KOPT-K1 (cell line): ENCODE measurements around the gene LHPP.

Experiments used
- H3K27ac ChIP-seq: fragments of 200-600 bp; sonication (generic); 2 replicates; pipeline ENCODE4 v1.5.1; 2016; ENCODE audit warnings: antibody characterized with exemption, mild to moderate bottlenecking, low read depth, low read length; ENCODE audit not compliant: poor library complexity, severe bottlenecking
- H3K36me3 ChIP-seq: fragments of 200-600 bp; sonication (generic); 2 replicates; pipeline ENCODE4 v1.5.1; 2017; ENCODE audit warnings: antibody characterized with exemption, mild to moderate bottlenecking, low read length, moderate library complexity; ENCODE audit not compliant: insufficient read depth
- H3K9me3 ChIP-seq: fragments of 200-600 bp; sonication (generic); 2 replicates; pipeline ENCODE4 v1.5.1; 2017; ENCODE audit warnings: antibody characterized with exemption, low read length, mild to moderate bottlenecking; ENCODE audit not compliant: insufficient read depth, poor library complexity, severe bottlenecking

The LHPP gene

DNA sequence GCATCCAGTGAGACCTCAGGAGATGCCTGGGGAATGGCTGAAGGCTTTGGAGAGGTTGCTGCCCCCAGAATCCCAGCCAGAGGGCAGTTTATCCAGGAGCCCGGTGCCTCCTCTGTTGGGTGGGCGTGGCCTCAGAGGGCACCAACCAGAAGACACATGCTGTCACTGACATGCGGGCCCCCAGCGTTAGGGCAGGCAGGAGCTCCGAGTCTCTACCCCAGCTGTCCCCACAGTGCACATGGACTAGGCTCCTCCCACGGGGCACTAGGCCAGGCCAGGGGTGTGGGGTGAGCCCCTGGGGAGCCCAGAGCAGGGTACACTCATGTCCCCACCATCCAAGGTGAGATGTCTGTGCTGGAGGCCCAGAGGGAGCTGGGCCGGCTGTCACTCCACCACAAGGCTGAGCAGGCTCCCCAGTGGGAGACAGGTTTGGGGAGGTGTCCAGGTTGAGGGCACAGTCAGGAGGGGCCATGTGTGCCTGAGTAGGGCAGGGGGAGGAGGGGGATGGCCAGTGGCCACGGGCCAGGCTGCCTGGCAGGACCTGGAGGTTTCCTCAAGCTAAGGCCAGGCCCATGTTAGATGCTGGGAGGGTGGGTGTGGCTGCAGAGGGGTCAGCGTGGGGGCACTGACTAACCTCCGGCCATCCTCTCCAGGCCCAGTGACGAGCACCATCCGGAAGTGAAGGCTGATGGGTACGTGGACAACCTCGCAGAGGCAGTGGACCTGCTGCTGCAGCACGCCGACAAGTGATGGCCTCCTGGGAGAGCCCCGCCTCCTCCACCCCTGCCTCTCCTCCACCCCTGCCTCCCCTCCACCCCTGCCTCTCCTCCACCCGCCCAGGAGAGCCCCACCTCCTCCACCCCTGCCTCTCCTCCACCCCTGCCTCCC, 151.2 kb downstream of the LHPP start:
- Histone ChIP-seq H3K36me3 (peaks cover 7% of the 10 kb centered on the region; the same call in 1 of the 2 replicates), H3K9me3 (no peaks in the 10 kb centered on the region), H3K27ac (peak overlapping the region; percentile 89)

DNA sequence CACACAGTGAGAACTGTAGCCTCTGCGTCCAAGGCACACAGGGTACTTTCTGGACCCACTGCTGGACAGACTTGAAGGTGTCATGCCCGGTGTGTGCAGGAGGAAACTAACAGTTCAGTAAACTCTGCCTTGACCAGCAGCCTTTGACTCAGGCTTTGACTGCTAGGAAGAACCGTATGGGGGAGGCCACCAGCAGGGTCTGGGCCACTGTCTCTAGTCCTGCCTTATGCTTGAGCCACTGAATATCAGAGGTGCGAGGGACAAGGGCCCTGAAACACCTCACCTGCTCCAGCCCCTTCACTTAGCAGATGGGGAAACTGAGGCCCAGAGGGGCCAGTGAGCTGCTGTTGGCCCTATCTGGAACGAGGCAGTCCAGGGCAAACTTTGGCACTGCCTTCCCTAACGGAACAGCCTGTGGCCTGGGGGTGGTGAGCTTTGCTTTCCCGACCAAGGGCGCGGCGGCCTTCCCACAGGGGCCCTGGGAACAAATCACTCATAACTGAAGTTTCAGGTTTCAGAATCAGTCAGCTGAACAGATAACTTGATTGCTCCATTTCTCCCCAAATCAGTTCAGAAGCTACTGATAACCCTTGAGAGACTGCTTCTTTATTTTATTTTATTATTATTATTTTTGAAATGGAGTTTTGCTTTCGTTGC, 152.5 kb downstream of the LHPP start:
- Histone ChIP-seq H3K27ac (peak overlapping the region; percentile 39), H3K9me3 (no peaks in the 10 kb centered on the region), H3K36me3 (peaks cover 7% of the 10 kb centered on the region; the same call in 1 of the 2 replicates)

DNA sequence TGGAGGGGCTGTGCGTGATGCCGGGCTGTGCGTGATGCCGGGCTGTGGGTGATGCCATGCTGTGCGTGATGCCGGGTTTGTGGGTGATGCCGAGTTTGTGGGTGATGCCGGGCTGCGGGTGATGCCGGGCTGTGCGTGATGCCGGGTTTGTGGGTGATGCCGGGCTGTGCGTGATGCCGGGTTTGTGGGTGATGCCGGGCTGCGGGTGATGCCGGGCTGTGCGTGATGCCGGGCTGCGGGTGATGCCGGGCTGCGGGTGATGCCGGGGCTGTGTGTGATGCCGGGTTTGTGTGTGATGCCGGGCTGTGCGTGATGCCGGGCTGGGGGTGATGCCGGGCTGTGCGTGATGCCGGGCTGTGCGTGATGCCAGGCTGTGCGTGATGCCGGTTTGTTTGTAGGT, 153.6 kb downstream of the LHPP start:
- Histone ChIP-seq H3K27ac (no peak overlapping the region), H3K36me3 (peaks cover 7% of the 10 kb centered on the region; the same call in 1 of the 2 replicates), H3K9me3 (no peaks in the 10 kb centered on the region)

DNA sequence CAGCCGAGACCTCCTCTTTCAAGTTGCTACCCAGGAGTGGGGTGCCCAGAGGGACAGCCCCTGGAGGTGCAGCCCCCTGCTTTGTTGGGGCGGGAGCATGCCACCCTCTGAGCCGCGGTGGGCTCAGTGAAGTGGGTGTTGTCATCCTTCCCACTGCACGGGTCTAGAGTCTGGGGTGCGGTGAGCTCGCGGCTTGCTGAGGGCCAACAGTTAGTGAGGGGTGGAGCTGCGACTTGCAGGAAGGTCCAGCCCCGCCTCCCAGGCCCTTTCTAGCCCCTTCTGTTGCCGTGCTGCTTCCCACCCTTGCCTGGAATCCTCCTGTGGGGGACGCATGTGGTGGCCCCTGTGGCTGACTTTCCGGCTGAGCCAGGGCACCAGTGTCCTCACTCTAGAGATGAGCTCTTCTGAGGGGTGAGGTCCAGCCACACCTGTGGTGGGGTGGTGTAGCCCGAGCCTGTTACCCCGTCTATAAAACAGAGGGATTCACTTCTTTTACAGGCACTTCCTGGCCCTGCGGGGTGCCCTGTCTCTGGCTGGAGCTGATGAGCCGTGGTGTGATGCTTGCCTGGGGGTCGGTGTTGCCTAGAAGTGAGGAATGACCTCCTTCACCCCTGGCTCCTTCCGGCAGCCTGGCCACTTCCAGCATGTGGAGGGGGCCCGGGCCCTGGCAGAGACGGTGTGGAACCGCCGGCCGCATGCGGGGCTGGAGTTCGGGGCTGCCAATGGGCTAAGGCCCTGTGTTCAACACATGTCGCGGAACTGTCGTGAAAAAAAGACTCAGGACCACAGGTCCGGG, 154.6 kb downstream of the LHPP start:
- H3K9me3 ChIP-seq = no peaks in the 10 kb centered on the region
- peaks cover 7% of the 10 kb centered on the region; the same call in 1 of the 2 replicates for H3K36me3 ChIP-seq
- H3K27ac ChIP-seq = peak overlapping the region; percentile 99

DNA sequence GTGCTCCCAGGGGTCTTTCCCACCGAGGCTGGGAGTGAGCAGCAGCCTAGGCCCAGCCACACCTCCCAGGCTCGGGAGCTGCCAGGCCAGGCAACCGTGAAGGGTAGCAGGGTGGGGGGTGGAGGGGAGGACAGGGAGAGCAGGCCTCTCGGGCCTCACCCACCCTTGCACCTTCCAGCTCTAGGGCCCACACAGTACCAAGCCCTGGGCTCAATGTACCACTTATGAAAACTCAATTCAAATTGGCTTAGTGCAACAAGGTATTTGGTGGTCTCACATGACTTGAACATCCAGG, 155.2 kb downstream of the LHPP start:
- no peaks in the 10 kb centered on the region for H3K9me3 ChIP-seq
- H3K27ac ChIP-seq = peak overlapping the region; percentile 99
- H3K36me3 ChIP-seq = peaks cover 8% of the 10 kb centered on the region; the same call in 1 of the 2 replicates

DNA sequence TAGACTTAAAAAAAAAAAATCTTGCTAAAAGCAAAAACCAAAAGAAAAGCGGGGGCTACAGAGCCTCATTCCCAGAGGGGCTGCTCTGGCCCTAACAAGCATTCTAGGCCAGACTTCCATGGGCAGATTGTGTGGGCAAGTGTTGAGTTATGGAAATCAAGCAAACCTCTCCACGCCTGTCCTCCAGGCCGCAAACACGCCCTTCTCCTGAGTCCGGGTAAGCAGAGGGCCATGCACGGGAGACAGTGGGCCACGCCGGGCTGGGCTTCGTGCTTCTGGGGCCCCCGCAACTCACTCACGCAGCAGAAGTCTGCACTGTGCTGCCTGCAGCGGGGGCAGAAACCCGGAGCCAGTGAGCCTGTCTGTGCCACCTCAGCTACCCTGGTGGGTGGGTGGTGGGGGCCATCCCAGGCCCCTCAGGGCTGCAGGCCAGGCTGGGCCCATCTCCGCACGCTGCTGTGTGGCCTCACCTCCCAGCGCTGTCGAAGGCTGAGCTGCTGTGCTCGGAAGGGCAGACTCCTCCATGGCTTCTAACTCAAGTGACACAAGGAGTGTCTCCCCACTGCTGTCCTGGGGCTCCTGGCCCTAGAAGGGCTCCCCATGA, 156.9 kb downstream of the LHPP start:
- Histone ChIP-seq H3K9me3 (no peaks in the 10 kb centered on the region), H3K27ac (peak overlapping the region; percentile 99), H3K36me3 (peaks cover 23% of the 10 kb centered on the region; the same call in 1 of the 2 replicates)

DNA sequence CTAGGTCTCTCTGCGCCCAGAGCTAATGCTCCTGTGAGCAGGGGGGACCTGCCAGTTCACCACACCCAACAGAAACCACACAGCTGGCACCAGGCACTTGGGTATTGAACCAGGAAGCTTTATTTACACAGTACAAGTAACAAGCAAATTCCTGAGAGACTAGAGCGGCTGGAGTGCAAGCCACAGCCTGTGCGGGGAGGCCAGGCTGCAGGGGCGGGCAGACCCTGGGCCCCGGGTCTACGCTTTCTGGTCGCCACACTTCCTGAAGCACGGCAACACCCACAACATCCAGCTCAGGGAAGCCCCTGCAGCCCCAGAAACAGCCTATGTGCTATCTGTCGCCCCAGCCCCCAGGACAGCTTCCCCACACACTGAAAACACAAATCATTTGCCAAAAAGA, 157.6 kb downstream of the LHPP start:
- H3K9me3 ChIP-seq = no peaks in the 10 kb centered on the region
- peak overlapping the region; percentile 99 for H3K27ac ChIP-seq
- peaks cover 23% of the 10 kb centered on the region; the same call in 1 of the 2 replicates for H3K36me3 ChIP-seq

DNA sequence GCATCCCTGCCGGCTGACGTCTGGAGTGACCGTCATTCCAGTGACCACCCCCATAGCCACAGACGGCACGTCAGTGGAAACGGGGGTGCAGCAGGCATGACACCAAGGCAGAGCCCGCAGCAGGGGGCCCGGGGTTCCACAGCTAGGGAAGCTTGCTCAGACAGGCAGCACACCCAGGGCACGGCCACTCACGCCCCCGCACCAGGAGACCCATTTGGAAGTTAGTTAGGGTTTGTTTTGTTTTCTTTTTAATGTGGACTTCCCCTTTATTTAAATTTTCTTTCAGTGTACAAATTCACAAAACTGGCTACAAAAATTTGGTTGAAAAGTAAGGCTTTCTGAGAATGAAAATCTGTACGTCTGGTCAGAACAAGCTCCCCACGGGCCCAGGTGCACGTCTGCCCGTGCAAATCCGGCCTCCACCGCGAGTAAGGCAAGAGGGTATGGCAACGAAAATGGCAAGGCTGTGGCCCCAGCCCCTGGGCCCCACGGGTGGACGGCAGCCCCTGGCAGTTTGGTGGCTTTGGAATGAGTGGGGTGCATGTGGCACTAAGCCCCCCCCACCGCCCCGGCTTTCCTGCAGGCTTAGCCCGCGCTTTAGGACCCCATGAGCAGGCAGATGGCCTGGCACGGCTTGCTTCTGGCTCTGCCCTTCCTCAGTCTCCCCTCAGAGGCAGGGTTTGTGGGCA, 158.3 kb downstream of the LHPP start:
- Histone ChIP-seq H3K27ac (peak overlapping the region; percentile 99), H3K9me3 (no peaks in the 10 kb centered on the region)

DNA sequence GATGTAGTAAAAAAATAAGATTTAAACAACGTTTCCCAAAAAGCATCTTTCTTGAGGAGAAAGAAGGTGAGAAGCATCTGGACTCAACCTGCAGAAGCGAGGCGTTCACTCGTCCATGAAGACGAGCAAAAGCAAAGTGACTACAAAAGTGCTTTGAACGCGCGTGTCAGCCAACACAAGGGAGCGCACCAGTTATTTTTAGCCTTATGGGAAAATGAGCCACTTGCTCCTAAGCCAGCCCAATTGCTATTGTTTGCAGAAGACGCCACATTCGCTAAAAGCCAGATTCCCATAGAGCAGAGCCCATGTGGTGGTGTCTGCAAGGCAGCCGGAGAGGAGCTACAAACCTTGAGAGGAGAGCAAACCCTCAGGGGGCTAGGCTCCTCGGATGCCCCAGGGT, 160.0 kb downstream of the LHPP start:
- Histone ChIP-seq H3K9me3 (no peaks in the 10 kb centered on the region), H3K36me3 (peaks cover 23% of the 10 kb centered on the region; the same call in 1 of the 2 replicates), H3K27ac (peak overlapping the region; percentile 99)

More for the DNA sequence above, 158.3 kb downstream of the LHPP start:
- peaks cover 23% of the 10 kb centered on the region; the same call in 1 of the 2 replicates for H3K36me3 ChIP-seq

DNA sequence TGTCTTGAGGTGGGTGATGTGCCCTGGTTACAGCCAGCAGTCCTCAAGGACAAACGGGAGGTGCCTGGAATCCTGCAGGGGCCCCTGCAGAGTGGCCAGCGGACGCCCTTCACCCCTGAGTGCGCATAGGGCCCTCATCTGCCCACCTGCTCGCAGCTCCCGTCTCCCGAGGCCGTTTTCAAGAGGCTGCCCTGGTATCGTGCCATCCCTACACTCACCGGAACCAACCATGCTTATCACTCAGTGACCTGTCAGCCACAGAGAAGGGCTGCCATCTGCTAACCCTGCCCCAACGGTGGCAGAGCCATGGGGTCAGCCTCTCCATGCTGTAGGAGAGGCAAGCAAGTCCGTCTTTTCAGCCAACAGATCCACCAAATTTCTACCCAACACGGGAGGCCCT, 160.5 kb downstream of the LHPP start:
- Histone ChIP-seq H3K36me3 (peaks cover 19% of the 10 kb centered on the region; the same call in 1 of the 2 replicates), H3K9me3 (no peaks in the 10 kb centered on the region), H3K27ac (peak overlapping the region; percentile 99)

DNA sequence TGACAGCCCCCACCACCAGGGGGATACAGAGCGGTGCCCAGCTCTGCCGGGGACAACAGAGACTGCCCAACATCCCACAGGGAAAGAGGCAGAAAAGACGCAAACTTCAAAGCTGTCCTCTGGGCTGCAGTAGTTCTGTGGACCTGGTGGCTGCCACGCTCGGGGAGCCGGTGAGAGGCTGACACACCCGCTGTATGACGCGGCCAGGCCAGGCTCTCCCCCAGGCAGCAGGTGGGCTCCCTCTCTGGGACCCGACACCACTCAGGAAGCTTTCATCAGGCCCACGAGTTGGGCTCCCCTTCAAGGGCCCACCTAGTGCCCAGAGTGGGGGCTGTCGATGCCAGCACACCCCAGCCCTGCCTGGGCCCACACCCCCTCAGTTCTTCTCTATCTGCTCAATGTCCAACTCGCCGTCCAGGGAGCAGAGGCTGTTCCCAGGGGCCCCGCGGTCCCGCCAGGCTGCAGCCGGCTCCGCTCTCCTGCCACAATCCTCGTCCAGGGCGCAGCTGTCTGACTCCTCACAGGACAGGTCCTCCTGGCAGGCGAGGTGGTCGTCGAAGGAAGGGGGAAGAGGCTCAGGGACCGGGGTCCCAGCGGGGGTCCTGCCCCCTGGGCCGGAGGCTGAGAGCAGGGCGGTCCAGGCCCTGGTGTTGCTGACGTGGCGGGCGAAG, 161.4 kb downstream of the LHPP start:
- Histone ChIP-seq H3K36me3 (peaks cover 17% of the 10 kb centered on the region; the same call in 1 of the 2 replicates), H3K27ac (peak overlapping the region; percentile 99), H3K9me3 (no peaks in the 10 kb centered on the region)

DNA sequence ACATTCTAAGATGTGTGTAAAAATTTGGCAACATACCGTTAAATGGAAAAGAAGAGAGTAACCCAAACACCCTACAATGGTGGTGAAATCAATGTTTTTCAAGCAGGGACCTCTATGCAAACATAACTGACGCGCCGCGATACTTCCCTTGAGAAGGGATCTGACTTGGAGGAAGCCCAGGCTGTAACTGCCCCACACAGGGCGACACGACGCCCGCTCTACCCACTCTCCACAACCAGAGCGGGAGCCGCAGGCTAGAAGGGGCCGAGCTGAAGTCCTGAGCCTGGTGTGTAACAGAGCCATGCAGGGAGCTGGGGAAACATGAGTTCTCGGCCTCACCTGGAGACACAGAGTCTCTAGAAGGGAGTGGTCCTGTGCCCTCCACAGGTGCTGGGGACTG, 162.4 kb downstream of the LHPP start:
- Histone ChIP-seq H3K9me3 (no peaks in the 10 kb centered on the region), H3K27ac (peak overlapping the region; percentile 99), H3K36me3 (peaks cover 17% of the 10 kb centered on the region; the same call in 1 of the 2 replicates)

DNA sequence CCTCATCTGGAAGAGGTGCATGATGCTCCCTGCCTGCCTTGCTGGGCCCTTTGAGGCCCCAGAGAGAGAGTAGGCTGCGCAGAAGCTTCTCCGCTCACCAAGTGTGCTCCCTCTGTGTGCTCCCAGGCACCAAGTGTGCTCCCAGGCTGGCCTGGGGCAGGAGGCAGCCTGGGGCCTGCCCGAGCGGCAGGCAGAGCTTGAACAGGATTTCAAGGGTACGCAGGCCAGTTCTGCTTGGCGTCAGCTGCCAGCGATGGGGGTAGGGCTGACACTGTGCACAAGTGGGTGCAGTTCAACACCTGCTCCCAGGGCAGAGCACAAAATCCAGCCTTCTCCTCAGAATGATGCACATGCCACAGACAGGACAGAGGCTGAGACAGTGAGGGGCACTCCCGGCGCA, 162.8 kb downstream of the LHPP start:
- H3K36me3 ChIP-seq = peaks cover 17% of the 10 kb centered on the region; the same call in 1 of the 2 replicates
- no peaks in the 10 kb centered on the region for H3K9me3 ChIP-seq
- peak overlapping the region; percentile 99 for H3K27ac ChIP-seq

DNA sequence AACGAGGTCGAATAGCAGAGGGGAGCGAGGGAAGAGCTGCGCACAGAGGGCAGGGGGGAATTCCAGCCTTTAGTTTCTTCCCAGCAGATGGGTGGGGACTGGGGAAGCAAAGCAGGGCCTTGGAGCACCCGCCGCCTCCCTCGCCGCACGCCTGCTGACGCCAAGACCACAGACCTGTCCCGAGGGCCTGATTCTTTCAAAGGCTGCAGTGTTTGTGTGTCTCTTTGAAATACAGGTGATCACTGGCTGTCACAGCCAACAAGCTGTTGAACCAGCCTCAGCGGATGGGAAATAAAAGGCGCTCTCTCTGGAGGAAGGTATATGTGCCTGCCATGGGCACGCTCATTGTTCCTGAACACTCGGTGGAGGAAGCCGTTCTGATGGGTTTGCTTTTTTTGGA, 163.3 kb downstream of the LHPP start:
- H3K27ac ChIP-seq = peak overlapping the region; percentile 99

More for the DNA sequence above, 163.3 kb downstream of the LHPP start:
- H3K36me3 ChIP-seq = peaks cover 17% of the 10 kb centered on the region; the same call in 1 of the 2 replicates
- H3K9me3 ChIP-seq = no peaks in the 10 kb centered on the region
